ENCODE data around the gene FOXN3.

GRCh38 chr14:89458713-89459420, 41.8 kb upstream of the FOXN3 start:
- TF ChIP-seq ZNF274 (IDR thresholded peaks at IDR 0.05; ENCODE audit: low read depth, low read length) (no peak), YY1 (IDR thresholded peaks at IDR 0.05; ENCODE audit: insufficient read depth, insufficient read length) (no peak), SUZ12 (IDR thresholded peaks at IDR 0.05; ENCODE audit: extremely low read depth, insufficient read depth, insufficient read length) (no peak)

Measured in NT2/D1 (cell line).